NB4 (cell line): Measurements from ENCODE around the gene GRK6.

Source experiments
- MYC ChIP-seq: IDR thresholded peaks from 2 replicates; pipeline ENCODE4 v1.6.1; 2011; ENCODE audit warnings: low read depth, low read length
- POLR2A ChIP-seq: IDR thresholded peaks from 2 replicates; pipeline ENCODE4 v1.6.1; 2011; ENCODE audit warnings: mild to moderate bottlenecking; ENCODE audit not compliant: insufficient read length; ENCODE audit errors: extremely low read depth
- TF ChIP-seq, protein P1 (sequence below): IDR thresholded peaks from one replicate; pipeline ENCODE4 v1.5.1; 2012; ENCODE audit warnings: low read depth, low read length
- TF ChIP-seq, protein P2 (sequence below): IDR thresholded peaks from 2 replicates; pipeline ENCODE4 v1.6.1; 2011; ENCODE audit warnings: low read depth, low read length

GRCh38 chr5:177448244-177448950, 21.9 kb downstream of the GRK6 start:
- TF ChIP-seq POLR2A (no peak), MYC (no peak)
- TF ChIP-seq, protein P1, sequence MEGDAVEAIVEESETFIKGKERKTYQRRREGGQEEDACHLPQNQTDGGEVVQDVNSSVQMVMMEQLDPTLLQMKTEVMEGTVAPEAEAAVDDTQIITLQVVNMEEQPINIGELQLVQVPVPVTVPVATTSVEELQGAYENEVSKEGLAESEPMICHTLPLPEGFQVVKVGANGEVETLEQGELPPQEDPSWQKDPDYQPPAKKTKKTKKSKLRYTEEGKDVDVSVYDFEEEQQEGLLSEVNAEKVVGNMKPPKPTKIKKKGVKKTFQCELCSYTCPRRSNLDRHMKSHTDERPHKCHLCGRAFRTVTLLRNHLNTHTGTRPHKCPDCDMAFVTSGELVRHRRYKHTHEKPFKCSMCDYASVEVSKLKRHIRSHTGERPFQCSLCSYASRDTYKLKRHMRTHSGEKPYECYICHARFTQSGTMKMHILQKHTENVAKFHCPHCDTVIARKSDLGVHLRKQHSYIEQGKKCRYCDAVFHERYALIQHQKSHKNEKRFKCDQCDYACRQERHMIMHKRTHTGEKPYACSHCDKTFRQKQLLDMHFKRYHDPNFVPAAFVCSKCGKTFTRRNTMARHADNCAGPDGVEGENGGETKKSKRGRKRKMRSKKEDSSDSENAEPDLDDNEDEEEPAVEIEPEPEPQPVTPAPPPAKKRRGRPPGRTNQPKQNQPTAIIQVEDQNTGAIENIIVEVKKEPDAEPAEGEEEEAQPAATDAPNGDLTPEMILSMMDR = no peak
- TF ChIP-seq, protein P2, sequence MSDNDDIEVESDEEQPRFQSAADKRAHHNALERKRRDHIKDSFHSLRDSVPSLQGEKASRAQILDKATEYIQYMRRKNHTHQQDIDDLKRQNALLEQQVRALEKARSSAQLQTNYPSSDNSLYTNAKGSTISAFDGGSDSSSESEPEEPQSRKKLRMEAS = no peak
